Fibroblast of mammary gland (primary cell): ENCODE data around the gene NTN1.

Experiments
- DNase-seq: peaks from one replicate; pipeline ENCODE4 v3.0.0-alpha.2; 2010; ENCODE audit warnings: low read depth
- H3K4me3 ChIP-seq: 2 replicates; pipeline ENCODE4 v1.5.1; 2011; ENCODE audit warnings: low read depth, mild to moderate bottlenecking, low read length, moderate library complexity; ENCODE audit not compliant: control insufficient read depth
- CTCF ChIP-seq: conservative IDR thresholded peaks from 2 replicates; pipeline ENCODE4 v1.5.1; 2011; ENCODE audit warnings: low read depth, low read length, inconsistent platforms; ENCODE audit not compliant: control insufficient read depth, insufficient read depth

NTN1 gene

GRCh38 chr17:9206741-9207332 lies 185.5 kb downstream of the NTN1 start:
- H3K4me3 ChIP-seq = no peak overlapping the region
- DNase-seq = peak; percentile 18
- no peak for TF ChIP-seq CTCF

- H3K4me3 ChIP-seq = no peak overlapping the region
- DNase-seq = no peak
- TF ChIP-seq CTCF = no peak
These were observed 187.2 kb downstream of the NTN1 start for GRCh38 chr17:9208381-9209105.

GRCh38 chr17:9209347-9209746 lies 188.0 kb downstream of the NTN1 start:
- DNase-seq = no peak
- no peak for TF ChIP-seq CTCF
- H3K4me3 ChIP-seq = no peak overlapping the region

- no peak for TF ChIP-seq CTCF
- H3K4me3 ChIP-seq = no peak overlapping the region
- DNase-seq = no peak
These were observed 188.6 kb downstream of the NTN1 start for GRCh38 chr17:9209781-9210370.

GRCh38 chr17:9211133-9211765 lies 189.9 kb downstream of the NTN1 start:
- H3K4me3 ChIP-seq = no peak overlapping the region
- no peak for DNase-seq
- TF ChIP-seq CTCF = no peak

- no peak for DNase-seq
- no peak overlapping the region for H3K4me3 ChIP-seq
- no peak for TF ChIP-seq CTCF
These were observed 191.3 kb downstream of the NTN1 start for GRCh38 chr17:9212376-9213302.
